Measurements from ENCODE around the gene PCSK1. TPM values are rescaled to one million over a fixed set of nuclear protein-coding genes. Genes with fewer than 3 reads are reported as not detected.
"Not testable (repeated sequence)": the region's sequence is repeated elsewhere in the genome, so short reads cannot be mapped to it uniquely, and the experiment has no call there.

Gene PCSK1
- total RNA-seq, 3 donors from 2014 or later (not counting 1 experiment from before 2014, with no cell fraction given): not detected

DNA sequence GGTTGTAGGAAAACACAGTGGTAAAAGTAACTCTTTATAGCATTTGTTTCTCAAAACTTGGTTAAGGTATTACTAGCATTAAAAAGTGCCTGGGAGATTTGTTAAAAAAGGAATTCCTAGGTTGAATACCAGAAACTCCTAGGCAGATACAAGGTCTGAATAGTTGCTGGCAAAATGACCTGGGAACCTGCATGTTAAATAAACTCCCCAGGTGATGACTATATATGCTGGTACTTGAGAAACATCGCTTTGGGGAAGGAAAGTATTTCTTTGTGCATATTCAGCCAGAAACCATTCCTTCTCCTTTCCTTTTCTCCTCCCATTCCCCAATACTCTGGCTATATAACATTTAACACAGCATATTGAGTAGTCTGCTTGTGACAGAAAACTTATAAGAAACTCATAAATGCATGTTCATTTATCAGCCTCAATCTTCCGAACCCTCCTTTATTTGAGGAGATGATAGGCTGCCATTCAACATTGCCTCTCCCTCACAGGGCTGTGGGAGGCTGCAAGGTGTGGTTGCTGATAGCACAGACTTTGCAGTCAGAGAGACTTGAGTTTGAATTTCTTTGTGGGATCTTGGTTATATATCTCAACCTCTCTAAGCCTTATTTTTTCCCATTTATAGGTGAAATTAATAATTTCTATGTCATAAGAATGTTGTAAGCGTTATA is 28.7 kb downstream of the PCSK1 start:
- Mint-ChIP-seq H3K27ac (no peak overlapping the region), H3K4me3 (no peak overlapping the region), H3K36me3 (no peaks in the 10 kb centered on the region), H3K4me1 (no peaks in the 10 kb centered on the region), H3K27me3 (ENCODE audit: low read depth in 2 of 2) (peaks cover 13 to 47% of the 10 kb centered on the region in 2 donors), H3K9me3 (no peaks in the 10 kb centered on the region)
- Histone ChIP-seq H3K36me3 (ENCODE audit: control insufficient read depth, insufficient read depth, low read length) (no peaks in the 10 kb centered on the region), H3K27ac (ENCODE audit: low read length) (no peak overlapping the region), H3K27me3 (ENCODE audit: control insufficient read depth, insufficient read depth, low read length) (no peaks in the 10 kb centered on the region), H3K4me3 (ENCODE audit: low read length) (no peak overlapping the region), H3K9me3 (ENCODE audit: control insufficient read depth, insufficient read depth, low read length) (no peaks in the 10 kb centered on the region), H3K4me1 (ENCODE audit: control insufficient read depth, insufficient read depth, low read length) (no peaks in the 10 kb centered on the region)
- 80% methylated on average over 1 of the region's 3 CpGs for WGBS (ENCODE audit: insufficient coverage)
- intact Hi-C loops (cut with micrococcal nuclease): no loop called here
- no peak for ATAC-seq
- no peak for DNase-seq
- no peak for TF ChIP-seq CTCF (IDR thresholded peaks at IDR 0.05)

DNA sequence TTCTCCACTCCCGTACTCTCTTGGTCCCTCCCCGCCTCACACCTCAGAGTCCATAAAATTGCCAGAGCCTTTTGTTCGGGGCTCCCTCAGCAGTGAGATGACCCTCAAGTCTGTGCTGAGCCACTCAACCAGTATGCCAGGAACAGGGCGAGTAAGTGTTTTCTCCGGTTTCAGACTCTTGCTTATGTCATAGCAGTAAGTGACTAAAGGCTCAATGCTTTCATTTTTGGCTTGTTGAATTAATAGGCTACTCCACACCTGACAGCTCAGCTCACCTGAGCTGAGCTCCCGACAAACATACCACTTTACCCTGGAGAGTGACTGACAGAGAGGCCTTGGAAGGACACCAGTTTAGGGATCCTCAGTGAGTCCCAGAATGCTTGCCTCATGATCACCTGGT is 30.5 kb downstream of the PCSK1 start:
- Mint-ChIP-seq H3K4me3 (no peak overlapping the region), H3K27me3 (ENCODE audit: low read depth in 2 of 2) (peaks cover 8 to 43% of the 10 kb centered on the region in 2 donors), H3K9me3 (no peaks in the 10 kb centered on the region), H3K36me3 (no peaks in the 10 kb centered on the region), H3K4me1 (no peaks in the 10 kb centered on the region), H3K27ac (no peak overlapping the region)
- no peak for DNase-seq
- Histone ChIP-seq H3K36me3 (ENCODE audit: control insufficient read depth, insufficient read depth, low read length) (no peaks in the 10 kb centered on the region), H3K4me1 (ENCODE audit: control insufficient read depth, insufficient read depth, low read length) (no peaks in the 10 kb centered on the region), H3K27ac (ENCODE audit: low read length) (no peak overlapping the region), H3K27me3 (ENCODE audit: control insufficient read depth, insufficient read depth, low read length) (no peaks in the 10 kb centered on the region), H3K4me3 (ENCODE audit: low read length) (no peak overlapping the region), H3K9me3 (ENCODE audit: control insufficient read depth, insufficient read depth, low read length) (no peaks in the 10 kb centered on the region)
- no peak for TF ChIP-seq CTCF (IDR thresholded peaks at IDR 0.05)
- intact Hi-C loops (cut with micrococcal nuclease): no loop called here
- ATAC-seq: no peak
- 80% methylated on average over 5 of the region's 6 CpGs for WGBS (ENCODE audit: insufficient coverage)

DNA sequence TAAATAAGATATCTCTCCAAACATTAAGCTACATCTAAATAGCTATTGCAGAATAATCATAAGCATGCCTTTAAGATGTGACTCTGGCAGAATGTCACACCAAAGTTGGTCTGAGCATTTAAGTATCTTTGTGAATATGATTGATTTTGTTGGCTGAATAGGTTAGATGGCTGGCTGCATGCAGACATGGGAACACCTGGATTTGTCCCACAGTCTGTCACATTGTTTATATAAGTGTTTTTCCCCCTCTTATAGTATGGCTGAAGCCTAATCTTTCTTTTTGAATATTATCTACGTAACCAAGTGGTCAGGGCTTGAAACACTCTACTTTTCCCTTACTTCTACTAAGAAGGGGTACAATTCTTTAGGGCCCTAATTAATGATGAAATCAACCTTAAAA is 36.2 kb downstream of the PCSK1 start:
- no peak overlapping the region for H3K27ac Mint-ChIP-seq
- no peak for ATAC-seq
- Histone ChIP-seq H3K9me3 (ENCODE audit: control insufficient read depth, insufficient read depth, low read length) (no peaks in the 10 kb centered on the region), H3K27me3 (ENCODE audit: control insufficient read depth, insufficient read depth, low read length) (no peaks in the 10 kb centered on the region), H3K27ac (ENCODE audit: low read length) (no peak overlapping the region), H3K4me3 (ENCODE audit: low read length) (no peak overlapping the region), H3K36me3 (ENCODE audit: control insufficient read depth, insufficient read depth, low read length) (no peaks in the 10 kb centered on the region), H3K4me1 (ENCODE audit: control insufficient read depth, insufficient read depth, low read length) (no peaks in the 10 kb centered on the region)
- H3K36me3 Mint-ChIP-seq: no peaks in the 10 kb centered on the region
- no peak for TF ChIP-seq CTCF (IDR thresholded peaks at IDR 0.05)
- DNase-seq: no peak
- H3K9me3 Mint-ChIP-seq: peaks cover 0 to 3% of the 10 kb centered on the region in 2 donors
- no peak overlapping the region for H3K4me3 Mint-ChIP-seq
- peaks cover 5 to 50% of the 10 kb centered on the region in 2 donors for H3K27me3 Mint-ChIP-seq (ENCODE audit: low read depth in 2 of 2)
- intact Hi-C loops (cut with micrococcal nuclease): no loop called here
- H3K4me1 Mint-ChIP-seq: no peaks in the 10 kb centered on the region
- WGBS (ENCODE audit: insufficient coverage): 67% methylated on average over 1 of the region's 1 CpG

GRCh38 chr5:96395295-96395694 is 37.8 kb downstream of the PCSK1 start:
- H3K36me3 Mint-ChIP-seq; H3K27me3 ChIP-seq (ENCODE audit: control insufficient read depth, insufficient read depth, low read length); H3K36me3 ChIP-seq (ENCODE audit: control insufficient read depth, insufficient read depth, low read length); H3K9me3 ChIP-seq (ENCODE audit: control insufficient read depth, insufficient read depth, low read length); intact Hi-C loops (cut with micrococcal nuclease); DNase-seq; H3K9me3 Mint-ChIP-seq; H3K4me1 ChIP-seq (ENCODE audit: control insufficient read depth, insufficient read depth, low read length); H3K4me3 Mint-ChIP-seq; H3K4me3 ChIP-seq (ENCODE audit: low read length); H3K4me1 Mint-ChIP-seq; ATAC-seq; H3K27ac Mint-ChIP-seq; H3K27ac ChIP-seq (ENCODE audit: low read length): not testable (repeated sequence)
- H3K27me3 Mint-ChIP-seq (ENCODE audit: low read depth in 2 of 2): peaks cover 5 to 60% of the 10 kb centered on the region in 2 donors

Data from natural killer cell (primary cell).